GM21360 (cell line): Measurements from ENCODE around the gene ATP6V1G3.
"Not testable (repeated sequence)": the region's sequence is repeated elsewhere in the genome, so short reads cannot be mapped to it uniquely, and the experiment has no call there.

Experiments
- ATAC-seq: cut with Tn5 transposase; IDR thresholded peaks from one replicate; pipeline ENCODE4 v1.9.1; 2021; ENCODE audit warnings: mild to moderate bottlenecking, moderate library complexity; ENCODE audit not compliant: unreplicated experiment

ATP6V1G3 gene

DNA sequence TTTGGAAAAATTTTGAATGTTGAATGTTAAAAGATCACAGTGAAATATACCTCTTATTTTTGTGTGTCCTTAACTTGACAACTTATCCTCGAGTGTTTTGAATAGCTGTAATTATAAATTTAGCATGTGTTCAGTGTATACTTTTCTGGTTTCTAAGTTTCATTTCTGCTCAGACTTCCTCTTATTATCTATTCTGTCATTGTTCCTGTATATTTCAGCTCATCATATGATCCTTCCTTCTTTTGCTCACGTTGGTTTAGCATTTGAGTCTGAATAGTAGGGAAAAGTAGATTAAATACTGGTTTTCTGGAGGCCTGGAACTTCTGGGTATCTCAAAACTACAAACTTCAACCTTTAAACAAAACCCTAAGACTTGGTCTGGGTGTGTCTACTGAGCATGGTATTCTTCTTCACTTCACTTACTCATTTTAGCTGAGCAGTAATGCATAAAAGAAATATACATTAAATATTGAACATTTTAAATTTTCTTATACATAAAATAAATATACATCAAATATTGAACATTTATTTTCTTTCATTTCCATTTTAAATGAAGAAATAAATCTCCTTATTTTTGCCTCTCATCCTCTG lies 3.3 kb upstream of the ATP6V1G3 start:
- peak; percentile 84 for ATAC-seq

DNA sequence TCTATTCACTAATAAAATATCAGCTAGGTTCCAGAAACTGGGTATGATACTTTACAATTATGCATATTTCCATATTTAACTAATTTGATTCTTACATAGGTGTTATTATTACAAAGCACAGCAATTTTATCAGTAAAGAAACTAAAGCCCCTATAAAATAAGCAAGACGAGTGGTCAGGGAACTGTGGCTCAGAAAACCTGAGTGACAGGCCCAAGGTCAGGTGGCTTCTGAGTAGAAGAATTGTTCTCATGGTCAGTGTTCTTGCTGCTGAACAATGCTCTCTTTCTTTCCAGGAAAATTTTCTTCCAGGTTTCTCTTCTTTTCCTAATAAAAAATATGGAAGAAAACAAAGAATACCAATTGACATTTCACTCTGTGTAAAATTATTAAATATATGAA lies 2.2 kb upstream of the ATP6V1G3 start:
- ATAC-seq, result no peak

DNA sequence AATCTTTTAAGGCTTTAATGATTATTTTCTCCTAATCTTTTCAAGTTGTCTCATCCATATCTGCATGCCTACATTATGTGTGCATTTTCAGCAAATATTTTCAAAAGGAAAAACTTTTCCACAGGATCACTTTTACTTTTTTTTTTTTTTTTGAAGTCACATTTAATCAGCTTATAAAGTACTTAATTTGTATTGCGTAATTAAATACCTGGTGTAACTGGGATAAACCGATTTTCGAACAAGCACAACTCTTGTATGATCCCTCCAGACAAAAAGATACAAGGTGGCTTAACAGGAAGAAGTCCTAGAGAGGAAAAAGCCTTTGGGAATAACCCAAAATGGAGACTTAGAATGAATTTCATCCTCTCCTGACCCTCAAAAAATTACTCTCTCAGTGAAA lies 1.3 kb upstream of the ATP6V1G3 start:
- ATAC-seq, result no peak

DNA sequence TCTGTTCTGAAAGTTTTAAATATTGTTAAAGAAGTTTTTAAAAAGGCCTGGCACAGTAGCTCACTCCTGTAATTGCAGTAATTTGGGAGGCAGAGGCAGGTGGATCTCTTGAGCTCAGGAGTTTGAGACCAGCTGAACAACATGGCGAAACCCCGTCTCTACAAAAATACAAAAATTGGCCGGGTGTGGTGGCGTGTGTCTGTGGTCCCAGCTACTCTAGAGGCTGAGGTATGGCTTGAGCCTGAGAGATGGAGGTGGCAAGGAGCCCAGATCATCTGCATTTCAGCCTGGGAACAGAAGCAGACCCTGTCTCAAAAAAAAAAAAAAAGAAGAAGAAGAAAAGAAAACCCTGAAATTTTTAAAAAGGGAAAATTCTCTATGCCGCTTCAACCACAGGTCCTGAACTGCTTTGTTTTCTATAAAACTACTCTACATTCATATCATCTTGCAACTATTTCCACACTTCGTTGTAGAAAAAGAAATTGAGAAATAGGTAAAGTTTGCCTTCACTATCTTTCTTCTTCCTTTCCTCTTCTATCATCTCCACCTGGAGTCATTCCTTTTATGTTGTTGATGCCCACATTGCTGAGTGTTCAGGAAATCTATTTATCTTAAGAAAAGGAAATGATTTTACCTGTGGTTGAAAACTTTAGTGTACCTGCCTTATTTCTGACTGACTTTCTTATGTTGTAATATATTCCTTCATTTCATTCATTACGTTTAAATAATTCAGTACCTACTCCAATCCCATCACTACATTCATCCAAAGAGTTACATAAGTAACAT lies 1.7 kb downstream of the ATP6V1G3 start:
- ATAC-seq, result no peak

DNA sequence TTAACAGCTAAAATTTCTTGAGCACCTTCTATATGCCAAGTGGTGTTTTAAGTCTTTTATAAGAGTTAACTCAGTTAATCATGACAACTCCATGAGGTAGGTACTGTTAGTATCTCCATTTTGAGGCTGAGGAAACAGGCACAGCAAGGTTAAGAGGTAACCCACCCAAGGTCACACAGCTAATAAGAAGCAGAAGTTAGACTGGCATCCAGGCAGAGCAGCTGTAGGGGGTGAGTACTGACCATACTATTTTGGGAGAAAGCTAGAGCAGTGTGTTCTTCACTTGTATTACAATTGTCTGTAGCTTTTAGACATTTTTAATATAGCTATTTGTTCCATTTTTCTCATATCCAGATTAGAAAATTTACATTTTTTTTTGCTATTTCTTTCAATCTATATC lies 4.8 kb downstream of the ATP6V1G3 start:
- ATAC-seq, result no peak

DNA sequence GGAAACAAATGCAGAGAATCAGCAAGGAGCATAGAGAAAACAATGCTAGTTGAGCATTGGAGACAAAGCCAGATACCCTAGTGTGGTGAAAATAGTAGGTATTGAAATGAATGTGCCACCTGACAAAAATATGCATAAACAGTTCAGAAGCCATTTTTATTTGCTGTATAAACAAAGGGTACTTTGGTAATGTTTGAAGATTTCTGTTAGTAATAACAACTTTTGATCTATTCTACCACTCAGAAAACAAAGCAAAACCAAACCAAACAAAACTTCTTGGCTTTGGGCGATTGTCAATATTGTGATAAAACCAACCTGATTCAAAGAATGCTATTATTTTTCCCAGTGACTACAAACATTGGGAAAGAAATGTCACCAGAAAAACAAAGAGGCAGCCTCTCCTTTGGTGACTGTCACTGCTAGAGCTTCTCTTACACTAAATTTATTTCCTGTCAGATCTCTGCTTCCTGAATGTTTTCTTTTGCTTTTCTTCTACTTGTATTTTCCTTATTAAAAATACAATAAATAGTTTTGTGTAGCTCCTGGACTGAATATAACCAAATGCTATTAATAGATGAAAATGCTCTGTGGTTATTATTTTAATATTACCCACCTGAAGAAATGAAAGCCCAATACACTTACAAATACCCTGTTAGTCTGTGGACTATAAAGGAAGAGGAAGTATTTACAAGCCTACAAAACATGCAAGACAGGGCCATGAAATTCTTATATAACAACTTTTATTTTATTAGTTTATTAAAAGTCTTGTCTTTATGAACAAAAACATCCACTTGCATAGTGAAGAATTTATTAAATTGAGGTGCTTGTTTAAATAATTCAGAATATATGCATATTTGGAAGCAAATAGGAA lies 5.7 kb downstream of the ATP6V1G3 start:
- ATAC-seq, result no peak

DNA sequence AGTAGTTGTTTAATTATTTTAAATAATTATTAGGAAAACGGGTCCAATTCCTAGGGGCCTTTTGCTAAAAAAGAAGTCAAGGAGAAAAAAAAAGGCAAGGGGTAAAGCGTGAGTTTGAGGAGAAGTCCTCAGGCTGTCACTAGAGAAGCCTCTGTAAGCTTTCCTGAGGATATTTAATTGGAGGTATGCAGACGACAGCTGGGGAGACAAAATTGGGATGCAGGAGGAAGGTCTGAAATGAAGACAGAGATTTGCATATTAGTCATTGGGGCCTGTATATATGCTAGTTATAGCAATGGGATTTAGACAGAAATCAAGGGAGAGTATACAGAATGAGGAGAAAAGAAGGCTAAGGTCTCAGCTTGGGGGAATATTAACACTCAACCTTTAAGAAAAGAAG lies 8.6 kb downstream of the ATP6V1G3 start:
- ATAC-seq, result no peak

DNA sequence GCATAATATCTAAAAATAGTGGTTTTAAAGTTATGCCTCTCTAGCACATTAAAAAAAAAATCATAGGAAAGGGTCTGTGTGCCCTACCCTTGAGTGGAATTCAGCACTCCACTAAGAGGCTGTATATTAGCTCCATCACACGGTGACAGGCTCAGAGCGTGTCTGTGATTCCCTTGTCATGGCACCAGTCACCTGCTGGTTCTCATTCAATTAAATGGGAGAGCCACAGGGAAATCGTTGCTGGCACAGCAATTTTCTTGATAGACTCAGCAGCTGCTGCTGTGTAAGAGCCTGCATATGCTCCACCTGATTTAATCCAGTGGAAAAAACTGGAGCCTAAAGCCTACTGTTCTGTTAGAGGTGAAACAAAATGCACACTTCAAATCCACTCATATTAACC lies 9.5 kb downstream of the ATP6V1G3 start:
- no peak for ATAC-seq

DNA sequence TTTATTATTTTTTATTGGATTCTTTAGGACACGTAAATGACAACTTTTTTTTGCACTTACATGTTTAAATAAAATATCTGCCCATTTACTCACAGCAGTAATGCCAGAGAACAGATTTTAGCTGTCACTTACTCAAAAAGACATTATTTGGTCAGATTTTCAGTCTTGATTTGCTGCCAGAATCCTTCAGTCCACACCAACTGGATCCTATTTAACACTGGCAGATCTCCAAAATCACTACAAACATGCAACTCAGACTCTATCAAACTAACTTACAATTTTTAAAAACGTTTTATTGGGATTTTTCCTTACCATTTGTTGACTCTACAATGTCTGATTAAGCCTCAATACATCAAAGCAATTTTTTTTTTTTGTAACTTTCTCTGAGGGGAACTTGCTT lies 11.1 kb downstream of the ATP6V1G3 start:
- ATAC-seq, result no peak

DNA sequence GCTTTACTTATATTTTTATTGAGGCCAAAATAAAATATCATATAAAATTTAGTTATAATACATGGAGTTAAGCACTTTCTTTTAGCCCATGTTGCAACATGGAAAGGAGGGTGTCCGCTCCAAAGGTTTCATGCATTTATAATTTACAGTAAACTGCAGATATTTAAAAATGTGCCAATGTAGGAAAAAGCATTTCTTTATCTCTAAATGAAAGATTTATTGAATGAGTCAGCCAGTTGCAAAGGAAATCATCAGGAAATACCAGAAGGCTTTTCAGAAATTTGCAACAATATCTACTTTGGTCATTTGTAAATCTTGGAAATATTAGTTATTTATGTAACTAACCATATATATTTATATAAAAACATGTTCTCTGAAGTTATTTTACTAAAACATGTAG lies 12.1 kb downstream of the ATP6V1G3 start:
- no peak for ATAC-seq

DNA sequence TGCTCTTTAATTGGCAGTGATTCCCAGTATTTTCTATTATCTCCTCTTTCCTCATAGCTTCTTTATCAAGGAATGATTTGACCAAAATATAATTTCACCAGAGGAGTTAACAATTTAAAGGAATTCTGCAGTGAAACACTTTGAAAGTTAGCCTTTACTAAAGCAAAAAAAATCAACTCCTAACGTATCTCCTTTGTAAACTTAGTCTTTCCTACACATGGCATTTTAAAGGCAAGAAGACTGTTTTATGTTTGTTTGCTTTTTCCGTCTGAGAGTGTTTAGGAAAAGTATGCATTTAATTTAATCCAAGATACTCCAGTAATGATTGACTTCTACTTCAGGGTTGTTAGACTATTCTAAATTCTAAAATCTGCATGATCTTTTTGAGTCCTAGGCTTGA lies 15.9 kb downstream of the ATP6V1G3 start:
- ATAC-seq, result no peak

DNA sequence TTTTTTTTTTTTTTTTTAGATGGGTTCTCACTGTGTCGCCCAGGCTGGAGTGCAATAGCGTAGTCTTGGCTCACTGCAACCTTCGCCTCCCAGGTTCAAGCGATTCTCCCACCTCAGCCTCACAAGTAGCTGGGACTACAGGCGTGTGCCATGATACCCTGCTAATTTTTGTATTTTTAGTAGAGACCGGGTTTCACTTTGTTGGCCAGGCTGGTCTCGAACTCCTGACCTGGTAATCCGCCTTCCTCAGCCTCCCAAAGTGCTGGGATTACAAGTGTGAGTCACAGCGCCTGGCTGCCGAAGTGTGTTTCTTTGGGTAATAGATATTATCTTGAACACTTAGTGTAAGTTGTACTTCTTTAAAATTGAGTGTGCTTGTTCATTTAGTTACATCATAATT lies 16.4 kb downstream of the ATP6V1G3 start:
- not testable (repeated sequence) for ATAC-seq

DNA sequence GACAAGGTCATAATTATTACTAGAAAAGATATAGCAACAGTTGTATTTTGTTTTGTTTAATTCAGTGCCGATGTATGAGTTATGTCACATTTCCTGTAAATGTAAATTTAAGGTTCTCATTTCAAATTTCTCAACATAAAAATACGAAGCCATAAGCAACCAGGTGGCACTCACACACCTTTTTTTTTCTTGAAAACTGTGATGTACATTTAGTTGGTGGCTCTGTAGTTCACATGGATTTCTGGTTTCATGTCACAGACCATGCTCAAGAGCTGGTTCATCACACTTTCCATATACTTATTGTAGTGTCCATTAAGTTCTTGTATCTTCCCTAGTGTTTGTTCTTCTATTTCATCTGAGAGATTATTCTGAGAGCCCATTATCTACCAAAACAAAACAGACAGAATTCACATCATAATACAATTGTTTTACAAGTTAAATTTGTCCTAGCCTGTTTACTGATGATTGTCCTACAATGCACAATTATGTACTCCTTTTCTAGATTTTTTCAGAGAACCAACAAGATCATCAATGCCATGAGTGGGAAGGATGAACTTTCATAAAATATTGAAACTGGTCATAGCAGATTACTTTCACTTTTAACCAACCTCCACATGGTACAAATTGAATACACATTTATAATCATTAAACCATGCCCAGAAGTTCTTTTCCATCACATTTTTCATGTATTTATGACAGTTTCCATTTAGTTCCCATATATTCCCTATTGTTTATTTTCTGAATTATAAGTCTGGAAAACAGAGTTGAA lies 17.1 kb downstream of the ATP6V1G3 start:
- ATAC-seq, result no peak

DNA sequence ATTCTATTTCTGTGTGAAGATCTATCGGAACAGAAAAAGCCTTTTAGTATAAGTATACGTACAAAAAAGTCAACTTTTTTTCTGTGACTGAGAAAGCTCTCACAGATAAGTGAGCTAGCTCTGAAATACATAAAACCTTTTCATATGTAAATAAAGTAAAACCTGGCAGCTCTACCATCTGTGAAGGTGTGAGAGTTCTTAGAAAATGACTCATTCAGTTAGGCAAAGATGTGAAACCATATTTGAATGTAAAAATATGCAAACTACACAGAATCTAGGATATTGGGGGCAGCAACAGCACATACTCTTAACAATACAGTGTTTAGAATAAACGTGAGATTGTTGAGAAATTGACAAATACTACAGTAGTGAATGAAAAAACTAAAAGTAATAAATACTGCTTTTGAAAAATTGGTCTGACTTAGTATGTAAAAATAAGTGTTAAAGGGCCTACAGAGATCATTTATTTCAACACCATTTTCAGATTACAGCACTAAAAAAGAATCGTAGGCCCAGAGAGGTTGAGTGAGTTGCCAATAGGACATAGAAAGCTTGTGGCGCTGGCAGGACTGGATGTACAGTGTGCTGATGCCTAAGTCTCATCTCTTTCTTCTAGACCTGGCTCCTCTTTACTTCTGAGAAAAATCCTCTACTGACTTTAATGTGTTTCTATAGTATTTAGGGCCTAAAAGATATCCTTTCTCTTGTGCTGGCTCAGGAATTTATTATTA lies 19.8 kb downstream of the ATP6V1G3 start:
- peak; percentile 91 for ATAC-seq

DNA sequence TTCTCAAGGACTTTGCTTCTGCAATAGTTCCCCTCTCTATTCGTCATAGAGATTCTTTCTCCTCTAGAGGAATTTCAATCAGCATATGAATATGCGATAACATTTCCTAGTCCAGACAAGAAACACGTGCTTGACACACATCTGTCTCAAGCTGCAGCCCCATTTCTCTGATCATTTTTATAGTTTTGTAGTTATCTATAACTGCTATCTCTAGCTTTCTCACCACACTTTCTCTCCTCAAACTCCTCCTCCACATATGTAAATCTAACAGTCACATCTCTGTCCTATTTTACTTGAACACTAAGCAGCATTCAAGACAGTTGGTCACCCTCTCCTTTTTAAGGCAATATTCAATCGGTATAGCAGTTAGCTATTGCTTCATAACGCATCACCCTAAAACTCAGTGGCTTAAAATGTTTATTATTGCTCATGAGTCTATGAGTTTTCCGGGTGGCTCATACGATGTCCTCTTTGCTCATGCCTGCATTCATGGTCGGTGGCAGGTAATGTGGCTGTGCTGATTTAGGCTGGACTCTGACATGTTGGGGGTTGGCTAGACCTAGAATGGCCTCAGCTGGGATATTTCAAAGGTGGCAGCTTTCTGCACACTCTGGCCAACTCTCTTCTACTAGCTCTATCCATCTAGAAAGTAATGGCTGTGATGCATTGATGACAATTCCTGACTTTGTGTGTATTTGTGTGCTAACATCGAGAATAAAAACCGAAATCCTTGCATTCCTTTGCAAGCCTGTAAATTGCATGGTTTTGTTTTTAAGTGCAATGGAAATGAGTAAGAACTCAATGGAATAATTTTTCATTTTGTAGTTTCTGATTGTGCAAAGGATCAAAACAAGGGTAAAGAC lies 20.6 kb downstream of the ATP6V1G3 start:
- ATAC-seq, result peak; percentile 8

DNA sequence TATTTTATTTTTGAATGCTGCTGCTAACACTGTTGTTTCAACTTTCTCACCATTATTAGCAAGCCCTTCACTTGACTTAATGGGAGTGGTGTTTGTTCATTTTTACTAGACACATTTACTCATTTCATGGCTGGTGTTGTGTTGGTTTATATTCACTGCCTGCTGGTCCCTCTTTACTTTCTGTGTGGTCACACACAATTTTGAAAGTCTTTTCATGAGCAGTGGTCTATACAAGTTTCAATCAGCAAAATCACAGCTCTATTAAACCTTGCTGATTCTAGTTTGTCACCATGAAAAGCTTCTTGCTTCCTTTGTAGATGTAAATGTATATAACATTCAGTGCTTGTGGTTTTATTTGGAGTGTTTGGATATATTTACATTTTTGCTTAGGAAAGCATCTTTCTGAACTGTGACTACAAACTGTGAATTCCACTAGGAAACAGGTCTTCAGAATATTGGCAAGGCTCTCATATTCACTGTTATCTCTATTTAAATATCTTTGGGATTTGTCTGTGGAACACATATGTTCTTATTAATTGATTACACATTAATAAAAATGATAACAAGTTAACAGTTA lies 22.8 kb downstream of the ATP6V1G3 start:
- ATAC-seq, result no peak

DNA sequence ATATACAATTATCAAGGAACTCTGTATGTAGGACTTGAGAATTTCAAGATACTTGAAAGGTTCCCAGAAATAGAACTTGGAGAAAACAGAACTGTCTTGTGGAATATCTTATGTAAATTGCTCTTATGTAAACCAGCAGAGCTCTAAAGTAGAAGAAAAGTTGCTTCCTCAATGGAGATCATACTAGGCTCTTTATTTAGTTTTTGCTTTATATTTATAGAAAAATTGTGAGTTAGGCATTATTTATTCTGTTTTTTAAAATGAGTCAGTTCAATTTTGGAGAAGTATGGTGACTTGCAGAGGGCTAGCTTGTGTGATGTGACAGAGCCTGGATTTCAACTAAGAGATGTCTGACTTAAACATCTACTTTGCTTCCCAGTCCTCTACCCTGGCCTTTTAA lies 40.4 kb downstream of the ATP6V1G3 start:
- ATAC-seq, result no peak

DNA sequence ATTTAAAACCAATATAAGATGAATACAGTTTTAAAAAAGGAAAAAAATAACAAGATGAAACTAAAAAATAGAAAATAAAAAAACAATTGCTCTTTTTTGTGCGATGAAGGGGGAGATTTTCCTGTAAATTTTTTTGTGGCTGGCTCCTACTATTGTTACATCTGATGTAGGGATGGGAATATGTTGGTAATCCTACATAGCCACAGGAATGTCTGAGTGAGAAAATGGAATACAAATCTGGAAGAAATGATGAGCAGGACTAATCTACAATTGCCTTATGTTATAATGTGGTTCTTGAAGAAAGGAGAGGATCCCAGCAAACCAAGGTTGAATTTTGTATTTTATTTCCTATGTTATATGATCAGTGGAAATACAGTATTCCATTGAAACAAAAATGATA lies 40.9 kb downstream of the ATP6V1G3 start:
- ATAC-seq, result no peak

DNA sequence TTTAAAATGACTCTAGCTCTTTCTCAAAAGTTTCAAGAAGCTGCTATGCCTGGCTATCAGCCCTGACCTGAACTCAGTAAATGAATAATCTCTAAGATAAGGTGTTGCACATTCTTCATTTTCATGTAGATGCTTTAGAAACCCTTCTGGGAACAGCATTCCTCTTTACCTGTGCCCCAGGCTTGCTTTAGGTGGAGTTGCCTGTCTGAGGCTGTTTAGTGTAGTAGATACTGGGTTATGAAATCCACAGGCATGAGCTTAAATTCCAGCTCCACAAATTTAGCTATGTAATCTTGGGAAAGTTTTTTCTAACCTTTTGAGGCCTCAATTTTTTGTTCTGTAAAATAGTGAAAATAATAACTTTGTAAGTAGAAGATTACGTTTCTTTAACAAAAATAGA lies 41.6 kb downstream of the ATP6V1G3 start:
- no peak for ATAC-seq
